Gastroesophageal sphincter (tissue), 3 donors: ENCODE measurements around the gene C1orf50.

ENCODE experiments used
- EP300 ChIP-seq: sonication (generic); formaldehyde crosslinking; IDR thresholded peaks from one replicate; pipeline ENCODE4 v1.6.1; 2017; ENCODE audit warnings: antibody characterized with exemption, mild to moderate bottlenecking
- POLR2A ChIP-seq, 2 donors: fragments of 450-650 bp; IDR thresholded peaks; one replicate each; pipeline ENCODE4 v1.6.1; 2017; ENCODE audit warnings: antibody characterized with exemption in 2 of 2, mild to moderate bottlenecking in 2 of 2, moderate library complexity in 1 of 2
- POLR2AphosphoS5 ChIP-seq: sonication (generic); formaldehyde crosslinking; IDR thresholded peaks from one replicate; pipeline ENCODE4 v1.6.1; 2017; ENCODE audit warnings: antibody characterized with exemption
- TF ChIP-seq, protein P1 (sequence below), 4 experiments: fragments of 200-600 bp in 2 of 4; fragments of 450-650 bp in 2 of 4; sonication (generic) in 1 of 4; IDR thresholded peaks; one replicate each; pipeline ENCODE4 v1.5.1; 2017 to 2019; ENCODE audit warnings: antibody characterized with exemption in 4 of 4, mild to moderate bottlenecking in 2 of 4, moderate library complexity in 2 of 4

DNA sequence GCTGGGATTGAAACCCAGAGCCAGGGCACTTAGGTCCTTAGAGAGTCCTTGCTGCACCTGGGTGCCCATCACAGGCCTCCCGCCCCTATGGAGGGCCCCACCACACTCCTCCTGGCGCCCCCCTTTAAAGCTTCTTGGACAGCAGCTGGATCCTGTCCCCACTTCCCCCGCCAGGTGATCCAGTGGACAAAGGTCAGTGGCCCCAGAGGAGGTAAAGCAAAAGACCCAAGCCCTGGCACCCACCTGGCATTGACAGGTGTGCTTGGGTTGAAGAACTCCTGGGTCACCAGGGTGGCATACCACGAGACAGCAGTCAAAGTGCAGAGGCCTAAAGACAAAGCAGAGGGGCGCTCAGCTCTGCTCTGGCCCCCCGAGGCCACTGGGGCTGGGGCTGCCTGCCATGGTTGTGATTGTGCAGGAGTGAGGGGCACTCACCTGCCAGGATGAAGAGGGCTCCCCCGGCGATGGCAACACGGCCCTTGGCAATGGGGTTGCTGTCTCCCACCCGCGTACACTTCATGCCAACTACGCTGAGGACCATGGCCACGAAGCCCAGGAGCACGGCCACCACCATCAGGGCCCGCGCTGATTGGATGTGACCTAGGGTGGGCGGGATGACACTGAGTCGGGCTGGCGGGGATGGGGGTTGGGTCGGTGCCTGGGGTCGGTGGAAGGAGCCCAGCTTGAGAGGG, 28.9 kb upstream of the C1orf50 start:
- TF ChIP-seq EP300 = no peak
- TF ChIP-seq, protein P1, sequence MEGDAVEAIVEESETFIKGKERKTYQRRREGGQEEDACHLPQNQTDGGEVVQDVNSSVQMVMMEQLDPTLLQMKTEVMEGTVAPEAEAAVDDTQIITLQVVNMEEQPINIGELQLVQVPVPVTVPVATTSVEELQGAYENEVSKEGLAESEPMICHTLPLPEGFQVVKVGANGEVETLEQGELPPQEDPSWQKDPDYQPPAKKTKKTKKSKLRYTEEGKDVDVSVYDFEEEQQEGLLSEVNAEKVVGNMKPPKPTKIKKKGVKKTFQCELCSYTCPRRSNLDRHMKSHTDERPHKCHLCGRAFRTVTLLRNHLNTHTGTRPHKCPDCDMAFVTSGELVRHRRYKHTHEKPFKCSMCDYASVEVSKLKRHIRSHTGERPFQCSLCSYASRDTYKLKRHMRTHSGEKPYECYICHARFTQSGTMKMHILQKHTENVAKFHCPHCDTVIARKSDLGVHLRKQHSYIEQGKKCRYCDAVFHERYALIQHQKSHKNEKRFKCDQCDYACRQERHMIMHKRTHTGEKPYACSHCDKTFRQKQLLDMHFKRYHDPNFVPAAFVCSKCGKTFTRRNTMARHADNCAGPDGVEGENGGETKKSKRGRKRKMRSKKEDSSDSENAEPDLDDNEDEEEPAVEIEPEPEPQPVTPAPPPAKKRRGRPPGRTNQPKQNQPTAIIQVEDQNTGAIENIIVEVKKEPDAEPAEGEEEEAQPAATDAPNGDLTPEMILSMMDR (IDR thresholded peaks at IDR 0.05) = no peak
- TF ChIP-seq POLR2AphosphoS5 = no peak
- TF ChIP-seq POLR2A (IDR thresholded peaks at IDR 0.05) = no peak
